HepG2 (cell line): ENCODE results near the gene BSG. TPM values are rescaled to one million over a fixed set of nuclear protein-coding genes. Genes with fewer than 3 reads are reported as not detected.

ENCODE experiments used
- ARID5B ChIP-seq: IDR thresholded peaks from 2 replicates; pipeline ENCODE4 v1.4.0; 2020; ENCODE audit warnings: mild to moderate bottlenecking, missing genetic modification reagents
- ATF3 ChIP-seq: sonication (generic); formaldehyde crosslinking; IDR thresholded peaks from 2 replicates; pipeline ENCODE4 v1.4.0; 2020; ENCODE audit warnings: missing genetic modification reagents
- CCDC6 ChIP-seq: sonication (generic); formaldehyde crosslinking; IDR thresholded peaks from 2 replicates; pipeline ENCODE4 v1.8.1; 2022; ENCODE audit warnings: mild to moderate bottlenecking, missing genetic modification reagents, moderate library complexity
- DNMT3B ChIP-seq: conservative IDR thresholded peaks from 2 replicates; pipeline ENCODE4 v1.6.1; 2016; ENCODE audit warnings: missing biosample characterization, control low read depth
- GMEB2 ChIP-seq: IDR thresholded peaks from 2 replicates; pipeline ENCODE4 v1.6.1; 2016; ENCODE audit warnings: missing biosample characterization, missing genetic modification reagents, low read depth
- NFAT5 ChIP-seq: sonication (generic); formaldehyde crosslinking; IDR thresholded peaks from 2 replicates; pipeline ENCODE4 v1.4.0; 2020; ENCODE audit warnings: missing genetic modification reagents
- NR2F6 ChIP-seq, 2 experiments: IDR thresholded peaks; 2 replicates each; pipeline ENCODE4 v1.6.1; 2016; ENCODE audit warnings: antibody characterized with exemption in 1 of 2, mild to moderate bottlenecking in 1 of 2
- PAF1 ChIP-seq: IDR thresholded peaks from 2 replicates; pipeline ENCODE4 v1.6.1; 2016; ENCODE audit warnings: missing genetic modification reagents, missing compliant biosample characterization
- SIX4 ChIP-seq: sonication (generic); formaldehyde crosslinking; IDR thresholded peaks from 2 replicates; pipeline ENCODE4 v1.4.0; 2020; ENCODE audit warnings: missing genetic modification reagents
- TEAD2 ChIP-seq: sonication (generic); formaldehyde crosslinking; IDR thresholded peaks from 2 replicates; pipeline ENCODE4 v1.9.0; 2021; ENCODE audit warnings: missing genetic modification reagents
- ZNF326 ChIP-seq: sonication (generic); formaldehyde crosslinking; IDR thresholded peaks from 2 replicates; pipeline ENCODE4 v1.4.0; 2020; ENCODE audit warnings: missing genetic modification reagents, borderline replicate concordance
- ZNF512B ChIP-seq: sonication (generic); formaldehyde crosslinking; IDR thresholded peaks from 2 replicates; pipeline ENCODE4 v1.5.1; 2020; ENCODE audit warnings: missing genetic modification reagents, mild to moderate bottlenecking, borderline replicate concordance
- ZNF570 ChIP-seq: sonication (generic); formaldehyde crosslinking; IDR thresholded peaks from 2 replicates; pipeline ENCODE4 v1.4.0; 2020; ENCODE audit warnings: mild to moderate bottlenecking, missing genetic modification reagents, borderline replicate concordance
- ZNF766 ChIP-seq: sonication (generic); formaldehyde crosslinking; IDR thresholded peaks from 2 replicates; pipeline ENCODE4 v1.5.0; 2020; ENCODE audit warnings: missing genetic modification reagents, borderline replicate concordance
- ZSCAN22 ChIP-seq: sonication (generic); formaldehyde crosslinking; IDR thresholded peaks from 2 replicates; pipeline ENCODE4 v1.4.0; 2020; ENCODE audit warnings: mild to moderate bottlenecking, missing genetic modification reagents
- polyA plus RNA-seq, 8 experiments: library from polyadenylated mRNA; depleted of rRNA in 3 of 8; stranded (reverse) in 7 of 8; unstranded in 1 of 8; fragments of >200 nt; fragmentation: Illumina TruSeq in 4 of 8; extraction: Trizol in 4 of 8; gene quantifications; 2 replicates each; pipeline versions ENCODE4 v1.2.1 to v1.2.3, GENCODE V29; 2011 to 2016; ENCODE audit warnings: low read depth in 4 of 8, missing spikeins in 1 of 8, mixed read lengths in 1 of 8; ENCODE audit not compliant: insufficient read depth in 1 of 8
- total RNA-seq, 5 experiments: library from RNA; depleted of rRNA; stranded (reverse); fragments of >200 nt; fragmentation: Illumina TruSeq; extraction: Trizol; gene quantifications; 2 replicates each; pipeline ENCODE4 v1.2.3, GENCODE V29; 2016; ENCODE audit warnings: low read depth in 1 of 5

Gene BSG
- total and polyA plus RNA-seq, 2 of the 13 experiments (the other 11 are each of a cell fraction or from before 2014, with no cell fraction given): 309 to 754 TPM

GRCh38 chr19:572140-572742 lies at the start of gene BSG (continued):
- TF ChIP-seq NFAT5 (CRISPR knock-in tag) (no peak), CCDC6 (peak; percentile 50; the same call in 1 of the 2 replicates), ZSCAN22 (CRISPR knock-in tag) (no peak), ZNF766 (CRISPR knock-in tag) (no peak), ZNF326 (CRISPR knock-in tag) (no peak), SIX4 (no peak), ATF3 (CRISPR knock-in tag) (no peak), GMEB2 (peak; percentile 86), ZNF512B (no peak), DNMT3B (0 out of 2 replicates have a peak, but pooled peaks have one; percentile 46), TEAD2 (CRISPR knock-in tag) (0 out of 2 replicates have a peak, but pooled peaks have one; percentile 22), ARID5B (CRISPR knock-in tag) (no peak; the same call in 1 of the 2 replicates), NR2F6 (IDR thresholded peaks at IDR 0.05) (no peak), NR2F6 (CRISPR knock-in tag; IDR thresholded peaks at IDR 0.05) (no peak; the same call in 1 of the 2 replicates), ZNF570 (CRISPR knock-in tag) (no peak), PAF1 (CRISPR knock-in tag) (no peak)
